IMR-90 (cell line): ENCODE results near the gene CENPM. TPM values are rescaled to one million over a fixed set of nuclear protein-coding genes. Genes with fewer than 3 reads are reported as not detected.

Experiments used
- ATAC-seq: fragments of 200-7000 bp; cut with Tn5 transposase; 2 replicates; pipeline ENCODE4 v1.9.1; 2020; ENCODE audit warnings: low read depth, mild to moderate bottlenecking, moderate library complexity
- BruUV-seq: library from RNA; stranded (reverse); fragments of 400-500 nt; replicated peaks from 2 replicates; lab custom pipeline; 2021; lab: Mats Ljungman, UMichigan
- CTCF ChIA-PET: fragments of 300-600 bp; formaldehyde crosslinking; extraction: SDS; loops from one replicate; lab custom pipeline; 2021; ENCODE audit warnings: antibody characterized with exemption; lab: Yijun Ruan, JAX
- POLR2A ChIA-PET: fragments of 300-600 bp; sonication (Branson Sonifier 250); formaldehyde crosslinking; loops from one replicate; lab custom pipeline; 2022; ENCODE audit warnings: antibody characterized with exemption; ENCODE audit not compliant: unreplicated experiment; lab: Charles Lee
- DNase-seq: peaks from one replicate; pipeline ENCODE4 v3.0.0; 2013
- H2AFZ ChIP-seq: replicated peaks from 2 replicates; pipeline ENCODE3; 2013; ENCODE audit warnings: low read length, mild to moderate bottlenecking; ENCODE audit not compliant: poor library complexity
- H2AK5ac ChIP-seq: 2 replicates; pipeline ENCODE4 v1.6.1; 2013; ENCODE audit warnings: low read depth, low read length, inconsistent platforms
- H2AK9ac ChIP-seq: replicated peaks from 2 replicates; pipeline ENCODE3; 2013; ENCODE audit warnings: mild to moderate bottlenecking, low read depth, low read length, moderate library complexity; ENCODE audit not compliant: poor library complexity
- H2BK120ac ChIP-seq: 2 replicates; pipeline ENCODE4 v1.6.1; 2013; ENCODE audit warnings: low read depth, low read length, inconsistent platforms
- H2BK15ac ChIP-seq: 3 replicates; pipeline ENCODE4 v1.6.1; 2013; ENCODE audit warnings: low read depth, low read length, inconsistent platforms
- H2BK20ac ChIP-seq: 2 replicates; pipeline ENCODE4 v1.6.1; 2013; ENCODE audit warnings: low read depth, mild to moderate bottlenecking, inconsistent platforms, low read length, moderate library complexity
- H2BK5ac ChIP-seq: 2 replicates; pipeline ENCODE4 v1.6.1; 2013; ENCODE audit warnings: mild to moderate bottlenecking, low read depth, low read length, inconsistent platforms; ENCODE audit not compliant: poor library complexity, severe bottlenecking
- H3K14ac ChIP-seq: replicated peaks from 2 replicates; pipeline ENCODE4 v1.6.1; 2013; ENCODE audit warnings: low read depth, low read length, inconsistent platforms
- H3K18ac ChIP-seq: 2 replicates; pipeline ENCODE4 v1.6.1; 2013; ENCODE audit warnings: low read depth, low read length, control low read depth
- H3K23ac ChIP-seq: 2 replicates; pipeline ENCODE4 v1.6.1; 2013; ENCODE audit warnings: low read depth, low read length, inconsistent platforms
- H3K27ac ChIP-seq: 2 replicates; pipeline ENCODE4 v1.5.1; 2013; ENCODE audit warnings: mild to moderate bottlenecking, control low read depth, low read length; ENCODE audit not compliant: insufficient read depth
- H3K27me3 ChIP-seq: 2 replicates; pipeline ENCODE4 v1.6.1; 2013; ENCODE audit warnings: low read length; ENCODE audit not compliant: control insufficient read depth, insufficient read depth
- H3K36me3 ChIP-seq: 2 replicates; pipeline ENCODE4 v1.6.1; 2013; ENCODE audit warnings: low read length, mixed read lengths; ENCODE audit not compliant: control insufficient read depth, insufficient read depth
- H3K4ac ChIP-seq: 2 replicates; pipeline ENCODE4 v1.6.1; 2013; ENCODE audit warnings: low read depth, low read length, inconsistent platforms
- H3K4me1 ChIP-seq: 2 replicates; pipeline ENCODE4 v1.6.1; 2013; ENCODE audit warnings: low read length, mixed read lengths; ENCODE audit not compliant: control insufficient read depth, insufficient read depth
- H3K4me2 ChIP-seq: 2 replicates; pipeline ENCODE4 v1.6.1; 2013; ENCODE audit warnings: low read depth, mild to moderate bottlenecking, control low read depth, low read length, moderate library complexity
- H3K4me3 ChIP-seq: 2 replicates; pipeline ENCODE4 v1.5.1; 2013; ENCODE audit warnings: low read depth, mild to moderate bottlenecking, control low read depth, low read length, moderate library complexity; ENCODE audit not compliant: insufficient read depth
- H3K56ac ChIP-seq: 2 replicates; pipeline ENCODE4 v1.6.1; 2013; ENCODE audit warnings: low read length, inconsistent platforms; ENCODE audit not compliant: insufficient read depth; ENCODE audit errors: extremely low read depth
- H3K79me1 ChIP-seq, 2 experiments: 2 replicates each; pipeline ENCODE4 v1.6.1; 2013; ENCODE audit warnings: low read length in 2 of 2, inconsistent platforms in 1 of 2, low read depth in 1 of 2
- H3K9ac ChIP-seq: 2 replicates; pipeline ENCODE4 v1.6.1; 2013; ENCODE audit warnings: low read depth, low read length, control low read depth
- H3K9me1 ChIP-seq: 2 replicates; pipeline ENCODE4 v1.6.1; 2013; ENCODE audit warnings: low read length, inconsistent platforms; ENCODE audit not compliant: insufficient read depth
- H3K9me3 ChIP-seq: 2 replicates; pipeline ENCODE4 v1.6.1; 2013; ENCODE audit warnings: low read length; ENCODE audit not compliant: control insufficient read depth, insufficient read depth
- H4K20me1 ChIP-seq: 2 replicates; pipeline ENCODE4 v1.6.1; 2013; ENCODE audit warnings: low read length, inconsistent platforms; ENCODE audit not compliant: insufficient read depth
- H4K5ac ChIP-seq: 2 replicates; pipeline ENCODE4 v1.6.1; 2013; ENCODE audit warnings: mild to moderate bottlenecking, low read depth, low read length, control low read depth
- H4K8ac ChIP-seq, 2 experiments: 2 replicates each; pipeline ENCODE4 v1.6.1; 2013; ENCODE audit warnings: low read depth in 2 of 2, low read length in 2 of 2, control low read depth in 1 of 2, inconsistent platforms in 1 of 2
- H4K91ac ChIP-seq: 2 replicates; pipeline ENCODE4 v1.6.1; 2013; ENCODE audit warnings: low read depth, low read length, inconsistent platforms; ENCODE audit not compliant: insufficient read depth
- RCOR1 ChIP-seq: IDR thresholded peaks from 2 replicates; pipeline ENCODE4 v1.6.1; 2012; ENCODE audit warnings: mild to moderate bottlenecking, low read length, improper control_type of control experiment; ENCODE audit not compliant: insufficient replicate concordance
- WGBS, 2 experiments: methylation state at CpG; one replicate each; pipeline versions ENCODE4 v1.1.5 to v1.1.7; 2013; ENCODE audit warnings: missing lambda C conversion rate in 2 of 2; ENCODE audit not compliant: insufficient read length in 1 of 2; ENCODE audit errors: extremely low coverage in 2 of 2; 5-methylcytosine and 5-hydroxymethylcytosine counted together
- dilution Hi-C: fragments of 300-500 bp; cut with HindIII; formaldehyde crosslinking; loops from one replicate; pipeline ENCODE4 v1.14.3; 2018; ENCODE audit warnings: low sequenced_read_pairs; ENCODE audit not compliant: unreplicated experiment
- in situ Hi-C: fragments of 300-500 bp; cut with MboI; formaldehyde crosslinking; loops from 3 replicates; pipeline ENCODE4 v1.14.3; 2019; ENCODE audit warnings: low sequenced_read_pairs, inconsistent platforms, mixed read lengths
- intact Hi-C: fragments of 100-400 bp; cut with micrococcal nuclease; formaldehyde crosslinking; loops from 2 replicates; pipeline ENCODE4 v1.10.0; 2022
- polyA plus RNA-seq, 3 experiments: library from polyadenylated mRNA; depleted of rRNA; stranded (reverse); fragments of >200 nt; gene quantifications; 2 replicates each; pipeline ENCODE4 v1.2.3, GENCODE V29; 2012; ENCODE audit warnings: low replicate concordance in 1 of 3
- total RNA-seq: library from RNA; depleted of rRNA; stranded (reverse); fragments of >200 nt; gene quantifications from 2 replicates; pipeline ENCODE4 v1.2.3, GENCODE V29; 2012

Gene CENPM
- total and polyA plus RNA-seq, 2 of the 4 experiments (the other 2 are of a cell fraction) = 18.1 to 20.1 TPM

DNA sequence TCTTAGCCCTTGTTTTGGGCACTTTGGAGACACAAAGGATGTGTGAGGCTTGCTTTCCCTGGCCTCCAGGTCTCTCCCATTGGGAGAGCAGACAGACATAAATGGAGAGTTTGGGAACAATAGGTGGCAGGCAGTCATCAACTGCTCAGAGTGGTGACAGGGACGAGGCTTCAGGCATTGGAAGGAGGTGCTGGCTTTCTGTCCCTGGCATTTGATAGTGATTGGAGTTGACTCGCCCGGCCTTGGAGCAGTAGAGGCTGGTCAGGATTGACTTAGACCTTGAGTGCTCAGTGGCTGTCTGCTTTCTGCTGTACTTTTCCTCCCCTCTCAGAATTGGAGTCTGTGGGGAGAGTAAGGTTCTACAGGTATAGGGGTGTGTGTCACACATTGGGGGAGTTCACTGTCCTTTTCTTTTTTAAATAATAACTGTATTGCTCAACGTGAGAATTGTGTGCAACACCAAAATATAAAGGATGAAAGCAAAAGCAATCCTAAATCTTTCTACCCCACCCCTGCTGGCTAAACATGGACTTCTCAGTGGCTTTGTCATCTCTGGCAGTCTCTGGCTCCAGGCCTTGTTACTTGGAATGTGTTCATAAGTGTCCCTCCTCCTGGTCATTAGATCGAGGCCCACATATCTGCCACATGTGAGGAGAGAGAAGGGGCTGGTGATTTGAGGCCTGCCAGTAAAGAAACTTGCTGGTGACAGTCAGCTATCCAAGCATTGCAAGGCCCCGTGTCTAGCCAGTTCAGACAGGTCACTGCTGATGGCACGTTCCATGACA, 53.2 kb downstream of the CENPM start:
- in situ Hi-C loops = no loop called here
- dilution Hi-C loops = no loop called here

More for the DNA sequence above, 53.2 kb downstream of the CENPM start:
- Histone ChIP-seq H3K4me2 (no peak overlapping the region), H4K8ac (no peak overlapping the region), H2BK20ac (no peak overlapping the region), H4K5ac (no peak overlapping the region), H3K4ac (no peak overlapping the region), H3K9me1 (no peaks in the 10 kb centered on the region; the same call in none of the 2 replicates), H3K36me3 (peaks cover 28% of the 10 kb centered on the region), H3K27ac (no peak overlapping the region), H3K4me3 (no peak overlapping the region), H3K23ac (no peak overlapping the region), H2BK120ac (no peak overlapping the region), H2AK9ac (no peak overlapping the region), H2BK5ac (no peak overlapping the region), H2AFZ (no peak overlapping the region), H3K79me1 (0 out of 4 replicates have a peak, but pooled peaks cover 0 to 3% of the 10 kb centered on the region in 2 experiments), H2BK15ac (no peak overlapping the region), H4K91ac (no peak overlapping the region), H2AK5ac (no peak overlapping the region), H3K9ac (no peak overlapping the region), H3K56ac (no peak overlapping the region), H3K27me3 (no peaks in the 10 kb centered on the region), H3K4me1 (0 out of 2 replicates have a peak, but pooled peaks cover 1% of the 10 kb centered on the region), H3K14ac (no peak overlapping the region), H3K9me3 (no peaks in the 10 kb centered on the region), H4K20me1 (no peaks in the 10 kb centered on the region; the same call in 1 of the 2 replicates), H3K18ac (no peak overlapping the region)
- WGBS, 2 experiments = 87% methylated on average over 4 of the region's 7 CpGs; no CpG with 5 or more reads in 1 of the 2 experiments
- BruUV-seq = no TSS peak
- DNase-seq (no peak), ATAC-seq (no peak)
- ChIA-PET POLR2A (no interaction called here), CTCF (no interaction called here)
- intact Hi-C loops = no loop called here
- no peak for TF ChIP-seq RCOR1
